Cardiac fibroblast (primary cell): ENCODE measurements around the gene NECAB2.

Experiments used
- DNase-seq, 2 donors: peaks; one replicate each; pipeline versions ENCODE4 v3.0.0 to v3.0.0-alpha.2; 2010; ENCODE audit warnings: low read depth in 2 of 2
- H3K4me3 ChIP-seq, 2 donors: replicated peaks in 1 of 2; 1 replicate in 1 of 2; 2 replicates in 1 of 2; pipeline ENCODE4 v1.5.1; 2011; ENCODE audit warnings: low read depth in 2 of 2, low read length in 2 of 2, mild to moderate bottlenecking in 2 of 2, moderate library complexity in 1 of 2
- CTCF ChIP-seq: IDR thresholded peaks from one replicate; pipeline ENCODE4 v1.5.1; 2011; ENCODE audit warnings: low read depth, mild to moderate bottlenecking, low read length, inconsistent platforms

The NECAB2 gene

GRCh38 chr16:84048270-84048669 lies 80.2 kb downstream of the NECAB2 start:
- DNase-seq = no peak
- TF ChIP-seq CTCF = no peak
- H3K4me3 ChIP-seq = no peak overlapping the region

- no peak for DNase-seq
- no peak for TF ChIP-seq CTCF
- no peak overlapping the region for H3K4me3 ChIP-seq
Observed at GRCh38 chr16:84048871-84049270, 80.8 kb downstream of the NECAB2 start.

- no peak for DNase-seq
- no peak for TF ChIP-seq CTCF
- no peak overlapping the region for H3K4me3 ChIP-seq
Observed at GRCh38 chr16:84049403-84050060, 81.5 kb downstream of the NECAB2 start.

- no peak overlapping the region for H3K4me3 ChIP-seq
- no peak for DNase-seq
- no peak for TF ChIP-seq CTCF
Observed at GRCh38 chr16:84050316-84050715, 82.3 kb downstream of the NECAB2 start.

- DNase-seq = no peak
- TF ChIP-seq CTCF = no peak
- no peak overlapping the region for H3K4me3 ChIP-seq
Observed at GRCh38 chr16:84052071-84052622, 84.1 kb downstream of the NECAB2 start.
